H9 (cell line): ENCODE results near the gene WNT8A. TPM values are rescaled to one million over a fixed set of nuclear protein-coding genes. Genes with fewer than 3 reads are reported as not detected.

Experiments
- DNase-seq: peaks from one replicate; pipeline ENCODE4 v3.0.0-alpha.2; 2017
- H2AFZ ChIP-seq: one replicate; pipeline ENCODE4 v1.6.1; 2013; ENCODE audit warnings: mild to moderate bottlenecking, low read length, control low read depth, moderate library complexity
- H2AK5ac ChIP-seq: 2 replicates; pipeline ENCODE4 v1.6.1; 2013; ENCODE audit warnings: low read length, control low read depth, mixed read lengths; ENCODE audit not compliant: insufficient read length
- H2BK120ac ChIP-seq: one replicate; pipeline ENCODE4 v1.6.1; 2013; ENCODE audit warnings: low read depth, mild to moderate bottlenecking, low read length, control low read depth, inconsistent platforms; ENCODE audit not compliant: poor library complexity, severe bottlenecking
- H2BK12ac ChIP-seq: 2 replicates; pipeline ENCODE4 v1.6.1; 2013; ENCODE audit warnings: low read length, control low read depth, mixed read lengths, low read depth; ENCODE audit not compliant: insufficient read length
- H2BK15ac ChIP-seq: 2 replicates; pipeline ENCODE4 v1.6.1; 2013; ENCODE audit warnings: low read depth, low read length, control low read depth
- H2BK20ac ChIP-seq: one replicate; pipeline ENCODE4 v1.6.1; 2013; ENCODE audit warnings: low read depth, mild to moderate bottlenecking, low read length, control low read depth, inconsistent platforms; ENCODE audit not compliant: poor library complexity, severe bottlenecking
- H2BK5ac ChIP-seq: 2 replicates; pipeline ENCODE4 v1.6.1; 2013; ENCODE audit warnings: low read length, control low read depth, mixed read lengths; ENCODE audit not compliant: insufficient read length
- H3K14ac ChIP-seq: 2 replicates; pipeline ENCODE4 v1.6.1; 2013; ENCODE audit warnings: low read length, control low read depth; ENCODE audit not compliant: insufficient read depth
- H3K18ac ChIP-seq: 2 replicates; pipeline ENCODE4 v1.6.1; 2013; ENCODE audit warnings: low read depth, mild to moderate bottlenecking, mixed read lengths, low read length, control low read depth; ENCODE audit not compliant: insufficient read length
- H3K23ac ChIP-seq: 2 replicates; pipeline ENCODE4 v1.6.1; 2013; ENCODE audit warnings: low read length, control low read depth, mixed read lengths, low read depth; ENCODE audit not compliant: insufficient read length
- H3K23me2 ChIP-seq: 2 replicates; pipeline ENCODE4 v1.6.1; 2013; ENCODE audit warnings: low read depth, mild to moderate bottlenecking, mixed read lengths, low read length, control low read depth; ENCODE audit not compliant: insufficient read length, poor library complexity, severe bottlenecking
- H3K27ac ChIP-seq: 2 replicates; pipeline ENCODE4 v1.5.1; 2013; ENCODE audit warnings: low read length, control low read depth, mixed read lengths, low read depth; ENCODE audit not compliant: insufficient read length
- H3K27me3 ChIP-seq: 2 replicates; pipeline ENCODE4 v1.6.1; 2013; ENCODE audit warnings: low read length, control low read depth, inconsistent platforms; ENCODE audit not compliant: insufficient read depth
- H3K4ac ChIP-seq: 2 replicates; pipeline ENCODE4 v1.6.1; 2013; ENCODE audit warnings: low read depth, mild to moderate bottlenecking, control low read depth, inconsistent platforms, low read length, moderate library complexity
- H3K4me1 ChIP-seq: 2 replicates; pipeline ENCODE4 v1.6.1; 2013; ENCODE audit warnings: low read length, control low read depth, inconsistent platforms; ENCODE audit not compliant: insufficient read depth
- H3K4me2 ChIP-seq: 2 replicates; pipeline ENCODE4 v1.6.1; 2013; ENCODE audit warnings: low read length, control low read depth, mixed read lengths; ENCODE audit not compliant: insufficient read length, insufficient read depth
- H3K56ac ChIP-seq: 2 replicates; pipeline ENCODE4 v1.6.1; 2013; ENCODE audit warnings: low read depth, mild to moderate bottlenecking, mixed read lengths, low read length, control low read depth; ENCODE audit not compliant: insufficient read length
- H3K79me1 ChIP-seq: 2 replicates; pipeline ENCODE4 v1.6.1; 2013; ENCODE audit warnings: low read depth, mild to moderate bottlenecking, moderate library complexity, low read length, control low read depth, inconsistent platforms; ENCODE audit not compliant: insufficient read depth, poor library complexity, severe bottlenecking
- H3K79me2 ChIP-seq: 2 replicates; pipeline ENCODE4 v1.6.1; 2013; ENCODE audit warnings: low read length, control low read depth, inconsistent platforms; ENCODE audit not compliant: insufficient read depth
- H3K9ac ChIP-seq: 2 replicates; pipeline ENCODE4 v1.6.1; 2013; ENCODE audit warnings: low read length, control low read depth, mixed read lengths; ENCODE audit not compliant: insufficient read length; ENCODE audit errors: extremely low read depth
- H3K9me3 ChIP-seq: one replicate; pipeline ENCODE4 v1.6.1; 2013; ENCODE audit warnings: low read depth, low read length, inconsistent platforms; ENCODE audit not compliant: control insufficient read depth
- H3T11ph ChIP-seq: one replicate; pipeline ENCODE4 v1.6.1; 2013; ENCODE audit warnings: mild to moderate bottlenecking, low read length, control low read depth, inconsistent platforms
- H4K20me1 ChIP-seq: one replicate; pipeline ENCODE4 v1.6.1; 2013; ENCODE audit not compliant: control insufficient read depth, insufficient read length, insufficient read depth
- H4K5ac ChIP-seq: 2 replicates; pipeline ENCODE4 v1.6.1; 2013; ENCODE audit warnings: low read depth, mild to moderate bottlenecking, mixed read lengths, low read length, control low read depth; ENCODE audit not compliant: insufficient read length
- H4K8ac ChIP-seq: replicated peaks from 2 replicates; pipeline ENCODE4 v1.6.1; 2013; ENCODE audit warnings: low read length, control low read depth, mixed read lengths, low read depth; ENCODE audit not compliant: insufficient read length
- H4K91ac ChIP-seq: 2 replicates; pipeline ENCODE4 v1.6.1; 2013; ENCODE audit warnings: low read depth, mild to moderate bottlenecking, moderate library complexity, mixed read lengths, low read length, control low read depth; ENCODE audit not compliant: insufficient read length
- H3K27ac Mint-ChIP-seq, 3 experiments: 2 replicates in 2 of 3; 3 replicates in 1 of 3; pipeline ENCODE4 v1.8.0; 2020 to 2021; ENCODE audit warnings: mixed read lengths in 3 of 3, mild to moderate bottlenecking in 1 of 3, moderate library complexity in 1 of 3
- H3K27me3 Mint-ChIP-seq: 2 replicates; pipeline ENCODE4 v1.8.0; 2021; ENCODE audit warnings: low read depth, mild to moderate bottlenecking, moderate library complexity, mixed read lengths
- H3K36me3 Mint-ChIP-seq, 3 experiments: 2 replicates in 2 of 3; 3 replicates in 1 of 3; pipeline ENCODE4 v1.8.0; 2020 to 2021; ENCODE audit warnings: low read depth in 3 of 3, mixed read lengths in 3 of 3; ENCODE audit not compliant: insufficient read depth in 1 of 3
- H3K4me1 Mint-ChIP-seq, 2 experiments: 2 replicates each; pipeline ENCODE4 v1.8.0; 2020; ENCODE audit warnings: mixed read lengths in 2 of 2
- H3K4me3 Mint-ChIP-seq, 2 experiments: 2 replicates in 1 of 2; 3 replicates in 1 of 2; pipeline ENCODE4 v1.8.0; 2020 to 2021; ENCODE audit warnings: mild to moderate bottlenecking in 2 of 2, mixed read lengths in 2 of 2, moderate library complexity in 1 of 2
- H3K9me3 Mint-ChIP-seq, 2 experiments: 2 replicates in 1 of 2; 3 replicates in 1 of 2; pipeline ENCODE4 v1.8.0; 2020; ENCODE audit warnings: mild to moderate bottlenecking in 2 of 2, mixed read lengths in 2 of 2, moderate library complexity in 1 of 2
- WGBS: extraction: QIAGEN DNeasy Blood & Tissue Kit; methylation state at CpG from one replicate; pipeline ENCODE4 v1.1.7; 2013; ENCODE audit warnings: missing lambda C conversion rate, low lambda C conversion rate, mixed read lengths; ENCODE audit not compliant: insufficient read length; ENCODE audit errors: extremely low coverage; 5-methylcytosine and 5-hydroxymethylcytosine counted together
- total RNA-seq: library from RNA; stranded (reverse); gene quantifications from 2 replicates; pipeline ENCODE4 v1.2.1, GENCODE V29; 2021
- TF ChIP-seq, protein P1 (sequence below): fragments of 200-600 bp; sonication (generic); conservative IDR thresholded peaks from 3 replicates; pipeline ENCODE4 v1.8.0; 2021; ENCODE audit warnings: antibody characterized with exemption, mild to moderate bottlenecking

WNT8A gene
- total RNA-seq, 1 experiment from 2014 or later, result 0.33 TPM

DNA sequence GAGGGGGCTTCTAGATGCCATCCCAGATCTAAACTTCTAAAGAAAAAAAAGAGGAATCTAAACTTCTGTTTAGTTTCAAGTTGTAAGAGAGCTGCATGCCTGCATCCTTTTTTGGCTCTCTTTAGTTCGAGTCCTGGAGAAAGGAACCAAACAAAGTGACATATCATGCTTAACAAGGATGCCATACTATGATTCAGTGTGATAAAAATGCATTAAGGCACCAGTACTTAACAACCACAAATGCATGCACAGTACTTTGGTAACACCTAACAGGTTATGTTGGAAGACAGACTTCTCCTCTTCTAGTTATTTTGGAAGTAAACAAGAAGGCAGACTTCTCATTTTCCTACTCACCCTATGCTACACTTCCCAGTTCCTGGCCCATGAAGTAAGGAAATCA is 28.1 kb downstream of the WNT8A start:
- Histone ChIP-seq H3K27ac (no peak overlapping the region), H3K4ac (no peak overlapping the region), H3K27me3 (no peaks in the 10 kb centered on the region), H3T11ph (no peak overlapping the region), H3K79me2 (no peaks in the 10 kb centered on the region), H3K56ac (no peak overlapping the region), H2BK20ac (no peak overlapping the region), H3K9me3 (no peaks in the 10 kb centered on the region), H2BK12ac (no peak overlapping the region), H2AFZ (no peak overlapping the region), H4K91ac (no peak overlapping the region), H3K14ac (no peak overlapping the region), H3K79me1 (no peaks in the 10 kb centered on the region), H3K18ac (no peak overlapping the region), H3K23me2 (no peaks in the 10 kb centered on the region), H2BK120ac (no peak overlapping the region), H2AK5ac (no peak overlapping the region), H3K4me1 (0 out of 2 replicates have a peak, but pooled peaks cover 3% of the 10 kb centered on the region), H2BK5ac (no peak overlapping the region), H4K5ac (no peak overlapping the region), H2BK15ac (no peak overlapping the region), H3K4me2 (no peak overlapping the region), H4K8ac (no peak overlapping the region), H4K20me1 (no peaks in the 10 kb centered on the region), H3K23ac (no peak overlapping the region), H3K9ac (no peak overlapping the region)
- Mint-ChIP-seq H3K4me3 (no peak overlapping the region), H3K27ac (no peak overlapping the region), H3K27me3 (peaks cover 10% of the 10 kb centered on the region), H3K4me1 (peaks cover 13% of the 10 kb centered on the region in 2 experiments), H3K36me3 (no peaks in the 10 kb centered on the region), H3K9me3 (no peaks in the 10 kb centered on the region)
- TF ChIP-seq, protein P1, sequence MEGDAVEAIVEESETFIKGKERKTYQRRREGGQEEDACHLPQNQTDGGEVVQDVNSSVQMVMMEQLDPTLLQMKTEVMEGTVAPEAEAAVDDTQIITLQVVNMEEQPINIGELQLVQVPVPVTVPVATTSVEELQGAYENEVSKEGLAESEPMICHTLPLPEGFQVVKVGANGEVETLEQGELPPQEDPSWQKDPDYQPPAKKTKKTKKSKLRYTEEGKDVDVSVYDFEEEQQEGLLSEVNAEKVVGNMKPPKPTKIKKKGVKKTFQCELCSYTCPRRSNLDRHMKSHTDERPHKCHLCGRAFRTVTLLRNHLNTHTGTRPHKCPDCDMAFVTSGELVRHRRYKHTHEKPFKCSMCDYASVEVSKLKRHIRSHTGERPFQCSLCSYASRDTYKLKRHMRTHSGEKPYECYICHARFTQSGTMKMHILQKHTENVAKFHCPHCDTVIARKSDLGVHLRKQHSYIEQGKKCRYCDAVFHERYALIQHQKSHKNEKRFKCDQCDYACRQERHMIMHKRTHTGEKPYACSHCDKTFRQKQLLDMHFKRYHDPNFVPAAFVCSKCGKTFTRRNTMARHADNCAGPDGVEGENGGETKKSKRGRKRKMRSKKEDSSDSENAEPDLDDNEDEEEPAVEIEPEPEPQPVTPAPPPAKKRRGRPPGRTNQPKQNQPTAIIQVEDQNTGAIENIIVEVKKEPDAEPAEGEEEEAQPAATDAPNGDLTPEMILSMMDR, result no peak
- no peak for DNase-seq
- WGBS, result no CpG with 5 or more reads among the region's 1 CpG
